Activated CD4-positive, alpha-beta T cell treated with anti-CD3 and anti-CD28 coated beads, Interleukin-2, amount 50 U/mL, for 24 hours (primary cell): ENCODE measurements around the gene DENND5B.
"Not testable (repeated sequence)": the region's sequence is repeated elsewhere in the genome, so short reads cannot be mapped to it uniquely, and the experiment has no call there.

Experiments used
- DNase-seq, 2 donors: peaks; one replicate each; pipeline ENCODE4 v3.0.0-alpha.2; 2020; ENCODE audit warnings: low read depth in 1 of 2, low spot score in 1 of 2

DENND5B gene

DNA sequence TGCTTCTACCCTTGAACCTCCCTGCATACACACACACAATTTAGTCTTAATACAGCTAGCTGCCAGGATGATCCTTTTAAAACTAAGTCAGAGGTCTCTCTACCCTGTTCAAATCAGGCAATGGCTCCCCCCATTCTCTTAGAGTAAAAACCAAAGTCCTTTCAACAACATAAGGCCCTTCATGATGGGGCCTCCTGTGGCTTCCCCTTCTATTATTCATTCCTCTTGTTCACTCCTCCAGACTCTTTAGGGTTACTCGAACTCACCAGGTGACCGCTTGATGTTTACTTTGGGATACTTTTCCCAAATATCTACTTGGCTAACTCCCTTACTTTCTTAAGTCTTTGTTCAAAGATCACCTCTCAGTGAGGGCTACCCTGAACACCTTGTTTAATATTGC, 30.4 kb downstream of the DENND5B start:
- DNase-seq: no peak

GRCh38 chr12:31558521-31558920, 32.4 kb downstream of the DENND5B start:
- DNase-seq: no peak

GRCh38 chr12:31557707-31558106, 33.2 kb downstream of the DENND5B start:
- no peak for DNase-seq

- not testable (repeated sequence) for DNase-seq
Observed at GRCh38 chr12:31555466-31555865, 35.5 kb downstream of the DENND5B start.

DNA sequence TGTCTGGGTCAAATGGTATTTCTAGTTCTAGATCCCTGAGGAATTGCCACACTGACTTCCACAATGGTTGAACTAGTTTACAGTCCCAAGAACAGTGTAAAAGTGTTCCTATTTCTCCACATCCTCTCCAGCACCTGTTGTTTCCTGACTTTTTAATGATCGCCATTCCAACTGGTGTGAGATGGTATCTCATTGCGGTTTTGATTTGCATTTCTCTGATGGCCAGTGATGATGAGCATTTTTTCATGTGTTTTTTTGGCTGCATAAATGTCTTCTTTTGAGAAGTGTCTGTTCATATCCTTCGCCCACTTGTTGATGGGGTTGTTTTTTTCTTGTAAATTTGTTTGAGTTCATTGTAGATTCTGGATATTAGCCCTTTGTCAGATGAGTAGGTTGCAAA, 40.3 kb downstream of the DENND5B start:
- DNase-seq: not testable (repeated sequence)

- no peak for DNase-seq
Observed at GRCh38 chr12:31536672-31537071, 54.3 kb downstream of the DENND5B start.

- DNase-seq: no peak
Observed at GRCh38 chr12:31533470-31533869, 57.5 kb downstream of the DENND5B start.

- DNase-seq: no peak
Observed at GRCh38 chr12:31531893-31532292, 59.0 kb downstream of the DENND5B start.

DNA sequence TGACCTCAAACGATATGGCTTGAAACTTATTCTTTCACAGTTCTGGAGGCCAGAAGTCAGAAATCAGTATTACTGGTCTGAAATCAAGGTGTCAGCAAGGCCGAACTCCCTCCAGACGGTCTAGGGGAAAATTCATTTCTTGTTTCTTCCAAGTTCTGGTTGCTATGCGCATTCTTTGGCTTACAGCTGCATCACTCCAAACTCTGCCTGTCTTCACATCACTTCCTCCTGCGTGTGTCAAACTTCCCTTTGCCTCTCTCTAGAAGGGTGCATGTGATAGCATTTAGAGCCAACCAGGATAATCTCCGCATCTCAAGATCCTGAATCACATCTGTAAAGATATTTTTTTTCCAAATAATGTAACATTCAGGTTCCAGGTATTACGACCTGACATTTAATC, 62.8 kb downstream of the DENND5B start:
- DNase-seq: no peak

DNA sequence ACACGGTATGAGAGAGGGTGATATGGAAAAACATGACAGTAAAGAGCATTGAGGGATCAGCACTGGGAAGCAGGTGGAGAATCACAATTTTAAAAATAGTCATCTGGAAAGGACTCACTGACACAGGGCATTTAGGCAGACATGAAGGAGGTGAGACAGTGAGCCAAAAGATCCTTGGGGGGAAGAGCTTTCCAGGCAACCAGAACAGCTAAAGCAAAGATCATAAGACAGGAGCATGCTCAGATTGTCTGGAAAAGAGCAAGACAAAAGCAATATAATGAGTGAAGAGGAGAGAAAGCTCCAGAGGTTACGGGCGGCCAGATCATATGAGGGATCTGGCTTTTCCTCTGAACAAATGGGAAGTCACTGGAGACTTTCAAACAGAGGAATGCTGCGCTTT, 63.9 kb downstream of the DENND5B start:
- no peak for DNase-seq

DNA sequence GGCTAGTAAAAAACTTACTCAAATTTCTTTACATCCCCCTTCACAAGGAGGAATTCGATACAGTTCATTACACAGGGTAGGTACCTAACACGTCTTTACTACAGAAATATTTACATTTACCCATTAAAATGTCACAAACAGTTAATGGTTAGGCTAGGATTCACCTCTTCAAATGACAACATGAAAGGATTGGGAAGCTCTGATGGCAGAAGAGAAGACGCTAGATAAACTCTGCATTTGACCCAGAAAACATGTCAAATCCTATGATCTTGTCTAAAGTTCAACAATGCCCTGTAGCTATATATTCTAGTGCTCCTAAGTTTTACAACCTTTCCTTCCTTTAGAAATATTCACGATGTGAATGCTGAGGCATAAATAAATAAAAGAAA, 64.8 kb downstream of the DENND5B start:
- no peak for DNase-seq

DNA sequence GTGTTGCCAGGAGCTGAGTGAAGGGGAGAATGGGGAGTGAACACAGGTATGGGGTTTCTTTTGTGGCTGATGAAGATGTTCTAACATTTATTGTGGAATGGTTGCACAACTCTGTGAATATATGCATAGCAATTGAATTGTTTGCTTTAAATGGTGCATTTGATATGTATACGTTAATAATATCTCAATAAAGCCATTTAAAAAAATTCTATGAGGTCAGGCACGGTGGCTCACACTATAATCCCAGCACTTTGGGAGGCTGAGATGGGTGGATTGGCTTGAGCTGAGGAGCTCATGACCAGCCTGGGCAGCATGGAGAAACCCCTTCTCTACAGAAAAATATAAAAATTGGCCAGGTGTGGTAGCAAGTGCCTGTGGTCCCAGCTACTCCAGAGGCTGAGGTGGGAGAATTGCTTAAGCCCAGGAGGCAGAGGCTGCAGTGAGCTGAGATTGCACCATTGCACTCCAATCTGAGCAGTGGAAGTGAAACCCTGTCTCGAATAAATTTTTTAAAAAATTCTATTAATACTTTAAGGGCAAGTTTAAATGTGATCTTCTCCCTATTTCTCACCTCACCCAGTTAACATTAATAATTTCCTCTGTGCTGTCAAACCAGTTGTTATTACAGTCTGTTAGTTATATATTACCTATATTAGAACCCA, 65.3 kb downstream of the DENND5B start:
- DNase-seq: no peak

DNA sequence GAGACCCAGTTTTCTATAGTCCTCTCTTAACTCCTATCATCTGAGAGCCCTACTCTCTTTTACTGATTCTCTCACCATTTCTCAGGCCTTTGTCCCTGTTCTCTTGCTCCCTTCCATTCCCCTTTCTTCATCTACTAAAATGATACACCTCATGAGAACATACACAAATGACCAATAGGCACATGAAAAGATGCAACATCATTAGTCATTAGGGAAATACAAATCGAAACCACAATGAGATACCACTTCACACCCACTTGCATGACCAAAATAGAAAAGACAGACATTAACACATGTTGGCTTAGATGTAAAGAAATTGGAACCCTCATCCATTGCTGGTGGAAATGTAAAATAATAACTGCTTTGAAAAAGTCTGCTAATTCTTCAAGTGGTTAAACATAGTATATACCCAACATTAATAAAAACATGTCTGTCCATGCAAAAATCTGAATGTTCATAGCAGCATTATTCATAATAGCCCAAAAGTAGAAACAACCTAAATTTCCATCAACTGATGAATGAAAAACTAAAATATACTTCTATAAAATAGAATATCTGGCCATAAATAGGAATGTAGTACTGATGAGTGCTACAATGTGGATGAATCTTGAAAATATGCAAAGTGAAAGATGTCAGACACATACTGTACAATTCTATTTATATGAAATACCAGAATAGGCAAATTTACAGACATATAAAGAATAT, 66.0 kb downstream of the DENND5B start:
- no peak for DNase-seq

- no peak for DNase-seq
Observed at GRCh38 chr12:31523306-31523705, 67.6 kb downstream of the DENND5B start.

- DNase-seq: no peak
Observed at GRCh38 chr12:31522607-31523006, 68.3 kb downstream of the DENND5B start.

DNA sequence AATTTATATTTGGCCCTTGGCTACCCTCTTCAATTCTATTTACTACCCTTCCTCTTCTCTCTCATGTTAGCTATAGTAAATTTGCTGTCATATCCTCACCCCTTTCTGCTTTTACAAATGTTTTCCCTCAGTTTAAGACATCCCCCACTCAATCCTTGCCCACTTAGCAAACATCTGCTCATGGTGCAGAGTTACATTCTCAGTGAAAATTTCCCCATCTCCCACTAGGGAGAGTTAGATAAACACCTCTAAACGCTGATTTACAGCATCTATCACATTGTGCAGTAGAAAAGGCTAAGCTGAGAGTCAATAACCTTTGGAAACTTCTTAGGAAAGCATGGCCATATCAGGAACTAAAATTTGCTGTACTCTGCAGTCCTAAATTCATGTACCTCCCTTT, 69.0 kb downstream of the DENND5B start:
- no peak for DNase-seq

- DNase-seq: no peak
Observed at GRCh38 chr12:31519511-31519910, 71.4 kb downstream of the DENND5B start.

DNA sequence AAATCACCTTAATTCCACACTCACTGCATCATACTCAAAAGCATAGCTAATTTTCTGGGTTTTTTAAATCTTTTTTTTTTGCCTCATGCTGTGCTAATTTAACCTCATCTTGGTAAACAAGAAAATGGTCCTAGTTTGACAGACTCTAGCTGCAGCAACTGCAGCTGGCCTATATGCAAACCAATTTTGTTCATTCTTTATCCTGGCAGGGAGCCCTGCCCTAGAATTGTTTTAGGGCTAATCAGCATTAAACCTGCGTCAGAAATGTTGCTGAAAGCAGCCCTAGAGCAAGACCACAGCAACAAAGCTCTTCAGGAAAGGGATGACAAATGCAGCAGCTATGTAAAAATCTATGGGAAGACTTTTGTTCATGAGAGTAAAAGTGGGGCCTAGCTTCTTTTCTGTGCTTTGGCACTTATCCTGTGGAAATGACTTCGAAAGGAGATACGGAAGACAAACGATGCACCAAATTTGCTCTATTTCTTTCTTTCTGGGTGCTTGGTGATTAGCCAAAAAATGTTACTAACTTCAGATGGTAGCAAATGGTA, 72.2 kb downstream of the DENND5B start:
- no peak for DNase-seq

- no peak for DNase-seq
Observed at GRCh38 chr12:31517994-31518393, 72.9 kb downstream of the DENND5B start.

- no peak for DNase-seq
Observed at GRCh38 chr12:31516702-31517101, 74.2 kb downstream of the DENND5B start.

- DNase-seq: no peak
Observed at GRCh38 chr12:31514912-31515311, 76.0 kb downstream of the DENND5B start.

DNA sequence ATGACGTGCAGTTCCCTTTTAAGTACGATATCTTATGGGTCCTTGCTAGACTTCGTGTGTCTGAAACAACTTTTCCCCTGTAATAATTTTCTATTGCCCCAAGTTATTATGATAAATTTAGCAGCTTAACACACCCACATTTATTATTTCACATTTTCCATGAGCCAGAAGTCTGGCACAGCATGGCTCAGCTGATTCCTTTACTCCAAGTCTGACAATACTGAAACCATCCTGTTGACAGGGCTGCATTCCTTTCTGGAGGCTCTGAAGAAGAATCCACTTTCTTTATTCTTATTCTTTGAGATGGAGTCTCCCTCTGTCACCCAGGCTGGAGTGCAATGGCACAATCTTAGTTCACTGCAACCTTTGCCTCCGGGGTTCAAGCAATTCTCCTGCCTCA, 80.9 kb downstream of the DENND5B start:
- DNase-seq: no peak
